ENCODE data around the gene PCDH17. TPM values are rescaled to one million over a fixed set of nuclear protein-coding genes. Genes with fewer than 3 reads are reported as not detected.

Gene PCDH17
- total RNA-seq, 1 experiment from 2014 or later, result not detected

DNA sequence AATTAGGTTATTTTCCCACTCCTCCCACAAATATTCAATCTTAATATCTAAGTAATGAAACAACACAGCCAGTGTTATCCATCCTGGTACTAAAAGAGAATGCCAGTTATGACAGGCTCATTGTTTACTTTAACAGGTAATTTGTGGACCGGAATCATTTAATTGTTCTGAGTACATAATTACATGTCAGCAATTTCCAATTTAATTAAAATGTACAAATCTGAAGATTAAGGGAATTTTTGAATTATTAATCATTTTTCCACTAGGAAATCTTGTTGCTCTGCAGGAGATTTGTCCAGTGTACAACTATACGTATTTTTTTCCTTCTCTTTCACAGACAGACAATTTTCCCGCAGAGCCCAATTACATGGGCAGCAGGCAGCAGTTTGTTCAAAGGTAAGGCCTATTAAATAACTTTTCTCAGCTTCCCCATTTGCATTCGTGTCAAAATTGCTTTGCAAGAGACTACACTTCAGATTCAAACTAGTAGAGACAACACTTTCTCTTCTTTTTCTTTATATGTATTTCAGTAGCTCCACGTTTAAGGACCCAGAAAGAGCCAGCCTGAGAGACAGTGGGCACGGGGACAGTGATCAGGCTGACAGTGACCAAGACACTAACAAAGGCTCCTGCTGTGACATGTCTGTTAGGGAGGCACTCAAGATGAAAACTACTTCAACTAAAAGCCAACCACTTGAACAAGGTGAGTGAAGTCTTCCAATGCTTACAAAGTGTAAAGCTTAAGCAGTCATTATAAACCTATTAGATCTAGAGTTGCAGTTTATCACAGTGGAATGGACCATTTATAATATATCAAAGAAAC, 34.8 kb downstream of the PCDH17 start:
- intact Hi-C loops (cut with micrococcal nuclease), result no loop called here
- TF ChIP-seq CTCF (IDR thresholded peaks at IDR 0.05; ENCODE audit: unreplicated experiment), result no peak
- Mint-ChIP-seq H3K27ac (ENCODE audit: low read depth, unreplicated experiment) (no peak overlapping the region), H3K36me3 (ENCODE audit: insufficient read depth, unreplicated experiment) (no peaks in the 10 kb centered on the region), H3K4me1 (ENCODE audit: insufficient read depth, unreplicated experiment) (no peaks in the 10 kb centered on the region), H3K4me3 (ENCODE audit: unreplicated experiment) (no peak overlapping the region), H3K27me3 (ENCODE audit: insufficient read depth, unreplicated experiment) (peaks cover 68% of the 10 kb centered on the region), H3K9me3 (ENCODE audit: unreplicated experiment) (no peaks in the 10 kb centered on the region)
- ChIA-PET POLR2A (no interaction called here), CTCF (interaction anchor here (0.5 kb wide), 1 partner anchor 1609 kb away, joined by 4 read pairs; no protein-coding TSS in a partner anchor)
- no TSS peak for BruUV-seq (replicated peaks)
- no peak for DNase-seq (ENCODE audit: unreplicated experiment)

DNA sequence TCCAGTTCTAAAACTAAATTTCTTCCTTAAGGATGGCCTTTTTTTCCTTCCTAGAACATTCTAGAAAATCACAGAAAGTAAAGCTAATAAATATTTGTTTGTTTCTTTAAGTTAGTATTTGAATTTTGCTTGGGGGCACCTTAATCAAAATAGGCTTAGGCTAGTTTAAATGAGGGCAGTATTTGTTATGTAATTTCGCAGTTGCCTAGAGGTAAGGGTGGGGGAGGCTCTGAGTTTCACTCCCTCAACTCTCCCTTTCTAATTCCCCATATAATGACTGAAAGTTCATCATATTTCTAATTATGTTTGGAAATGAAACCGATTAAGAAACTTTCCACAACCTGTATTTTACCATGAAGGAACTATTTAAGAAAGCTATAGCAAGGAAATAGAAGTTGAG, 40.6 kb downstream of the PCDH17 start:
- CTCF ChIA-PET, result interaction anchor here (0.9 to 1.0 kb wide), 2 partner anchors 47 to 133 kb away, joined by 3 to 5 read pairs; no protein-coding TSS in a partner anchor
- Mint-ChIP-seq H3K4me3 (ENCODE audit: unreplicated experiment) (no peak overlapping the region), H3K4me1 (ENCODE audit: insufficient read depth, unreplicated experiment) (no peaks in the 10 kb centered on the region), H3K36me3 (ENCODE audit: insufficient read depth, unreplicated experiment) (no peaks in the 10 kb centered on the region), H3K27me3 (ENCODE audit: insufficient read depth, unreplicated experiment) (peaks cover 65% of the 10 kb centered on the region), H3K9me3 (ENCODE audit: unreplicated experiment) (no peaks in the 10 kb centered on the region), H3K27ac (ENCODE audit: low read depth, unreplicated experiment) (no peak overlapping the region)
- no peak for DNase-seq (ENCODE audit: unreplicated experiment)
- no TSS peak for BruUV-seq (replicated peaks)
- intact Hi-C loops (cut with micrococcal nuclease), result no loop called here
- POLR2A ChIA-PET, result no interaction called here
- TF ChIP-seq CTCF (IDR thresholded peaks at IDR 0.05; ENCODE audit: unreplicated experiment), result no peak

- BruUV-seq (replicated peaks), result no TSS peak
- no peaks in the 10 kb centered on the region for H3K9me3 Mint-ChIP-seq (ENCODE audit: unreplicated experiment)
- CTCF ChIA-PET, result no interaction called here
Measured at GRCh38 chr13:57673197-57673596, 41.7 kb downstream of the PCDH17 start.

GRCh38 chr13:57675526-57675925, 44.0 kb downstream of the PCDH17 start:
- intact Hi-C loops (cut with micrococcal nuclease), result no loop called here
- no peaks in the 10 kb centered on the region for H3K4me1 Mint-ChIP-seq (ENCODE audit: insufficient read depth, unreplicated experiment)
- DNase-seq (ENCODE audit: unreplicated experiment), result no peak
- H3K27ac Mint-ChIP-seq (ENCODE audit: low read depth, unreplicated experiment), result no peak overlapping the region
- no peak overlapping the region for H3K4me3 Mint-ChIP-seq (ENCODE audit: unreplicated experiment)
- no peaks in the 10 kb centered on the region for H3K36me3 Mint-ChIP-seq (ENCODE audit: insufficient read depth, unreplicated experiment)
- TF ChIP-seq CTCF (IDR thresholded peaks at IDR 0.05; ENCODE audit: unreplicated experiment), result no peak
- BruUV-seq (replicated peaks), result no TSS peak
- CTCF ChIA-PET, result no interaction called here
- H3K9me3 Mint-ChIP-seq (ENCODE audit: unreplicated experiment), result no peaks in the 10 kb centered on the region
- POLR2A ChIA-PET, result no interaction called here
- peaks cover 61% of the 10 kb centered on the region for H3K27me3 Mint-ChIP-seq (ENCODE audit: insufficient read depth, unreplicated experiment)

More at GRCh38 chr13:57673197-57673596, 41.7 kb downstream of the PCDH17 start:
- Mint-ChIP-seq H3K4me3 (ENCODE audit: unreplicated experiment) (no peak overlapping the region), H3K27me3 (ENCODE audit: insufficient read depth, unreplicated experiment) (peaks cover 75% of the 10 kb centered on the region), H3K4me1 (ENCODE audit: insufficient read depth, unreplicated experiment) (no peaks in the 10 kb centered on the region), H3K27ac (ENCODE audit: low read depth, unreplicated experiment) (no peak overlapping the region), H3K36me3 (ENCODE audit: insufficient read depth, unreplicated experiment) (no peaks in the 10 kb centered on the region)
- intact Hi-C loops (cut with micrococcal nuclease), result no loop called here
- no peak for TF ChIP-seq CTCF (IDR thresholded peaks at IDR 0.05; ENCODE audit: unreplicated experiment)
- no peak for DNase-seq (ENCODE audit: unreplicated experiment)
- POLR2A ChIA-PET, result interaction anchor here (0.7 kb wide), 1 partner anchor 656 kb away, joined by 3 read pairs; no protein-coding TSS in a partner anchor

Measured in MCF 10A (cell line).